Skeletal muscle cell (primary cell): Measurements from ENCODE around the gene AP1S3.

Experiments used
- DNase-seq: peaks from one replicate; pipeline ENCODE4 v3.0.0-alpha.2; 2010; ENCODE audit warnings: low read depth
- H3K4me3 ChIP-seq: 2 replicates; pipeline ENCODE4 v1.5.1; 2011; ENCODE audit warnings: low read depth, mild to moderate bottlenecking, control low read depth, low read length, moderate library complexity

Gene AP1S3

GRCh38 chr2:223855426-223855825 lies 18.0 kb upstream of the AP1S3 start:
- H3K4me3 ChIP-seq: no peak overlapping the region
- no peak for DNase-seq

- no peak overlapping the region for H3K4me3 ChIP-seq
- DNase-seq: no peak
Observed at GRCh38 chr2:223854741-223855140, 17.4 kb upstream of the AP1S3 start.

- no peak overlapping the region for H3K4me3 ChIP-seq
- no peak for DNase-seq
Observed at GRCh38 chr2:223853425-223853837, 16.0 kb upstream of the AP1S3 start.

GRCh38 chr2:223852281-223852795 lies 15.0 kb upstream of the AP1S3 start:
- no peak for DNase-seq
- H3K4me3 ChIP-seq: no peak overlapping the region

- no peak for DNase-seq
- no peak overlapping the region for H3K4me3 ChIP-seq
Observed at GRCh38 chr2:223847410-223847809, 10.0 kb upstream of the AP1S3 start.

- H3K4me3 ChIP-seq: no peak overlapping the region
- no peak for DNase-seq
Observed at GRCh38 chr2:223846515-223846914, 9.1 kb upstream of the AP1S3 start.

- DNase-seq: no peak
- H3K4me3 ChIP-seq: no peak overlapping the region
Observed at GRCh38 chr2:223841436-223842190, 4.2 kb upstream of the AP1S3 start.

GRCh38 chr2:223835701-223836532 lies 1.5 kb downstream of the AP1S3 start:
- no peak overlapping the region for H3K4me3 ChIP-seq
- no peak for DNase-seq

- H3K4me3 ChIP-seq: no peak overlapping the region
- DNase-seq: no peak
Observed at GRCh38 chr2:223834431-223834830, 3.0 kb downstream of the AP1S3 start.

- H3K4me3 ChIP-seq: no peak overlapping the region
- no peak for DNase-seq
Observed at GRCh38 chr2:223832241-223832903, 5.0 kb downstream of the AP1S3 start.

GRCh38 chr2:223829128-223829527 lies 8.3 kb downstream of the AP1S3 start:
- no peak for DNase-seq
- no peak overlapping the region for H3K4me3 ChIP-seq

GRCh38 chr2:223828314-223828713 lies 9.1 kb downstream of the AP1S3 start:
- DNase-seq: no peak
- no peak overlapping the region for H3K4me3 ChIP-seq

- DNase-seq: no peak
- H3K4me3 ChIP-seq: no peak overlapping the region
Observed at GRCh38 chr2:223826995-223827394, 10.4 kb downstream of the AP1S3 start.

- no peak overlapping the region for H3K4me3 ChIP-seq
- DNase-seq: no peak
Observed at GRCh38 chr2:223824301-223824700, 13.1 kb downstream of the AP1S3 start.

- no peak for DNase-seq
- H3K4me3 ChIP-seq: no peak overlapping the region
Observed at GRCh38 chr2:223822818-223823217, 14.6 kb downstream of the AP1S3 start.

- no peak overlapping the region for H3K4me3 ChIP-seq
- DNase-seq: no peak
Observed at GRCh38 chr2:223820549-223820948, 16.8 kb downstream of the AP1S3 start.

- no peak overlapping the region for H3K4me3 ChIP-seq
- DNase-seq: no peak
Observed at GRCh38 chr2:223819891-223820290, 17.5 kb downstream of the AP1S3 start.

GRCh38 chr2:223815884-223816570 lies 21.4 kb downstream of the AP1S3 start:
- H3K4me3 ChIP-seq: no peak overlapping the region
- no peak for DNase-seq

- no peak overlapping the region for H3K4me3 ChIP-seq
- peak; percentile 94 for DNase-seq
Observed at GRCh38 chr2:223815186-223815883, 22.0 kb downstream of the AP1S3 start.
